Hindlimb muscle (tissue), 1 donor: Measurements from ENCODE around the gene CLIP4. TPM values are rescaled to one million over a fixed set of nuclear protein-coding genes. Genes with fewer than 3 reads are reported as not detected.

Source experiments
- DNase-seq: peaks from one replicate; pipeline ENCODE4 v3.0.0-alpha.2; 2013
- polyA plus RNA-seq: library from polyadenylated mRNA; unstranded; fragments of 120-200 nt; gene quantifications from one replicate; pipeline ENCODE4 v1.2.1, GENCODE V29; 2013; ENCODE audit not compliant: insufficient read length

CLIP4 gene
- polyA plus RNA-seq, 1 donor: 16.6 TPM

GRCh38 chr2:29192526-29192925, 77.3 kb downstream of the CLIP4 start:
- DNase-seq: no peak

- no peak for DNase-seq
These were observed 77.9 kb downstream of the CLIP4 start for GRCh38 chr2:29193111-29193510.

GRCh38 chr2:29193681-29194080, 78.5 kb downstream of the CLIP4 start:
- DNase-seq: no peak

DNA sequence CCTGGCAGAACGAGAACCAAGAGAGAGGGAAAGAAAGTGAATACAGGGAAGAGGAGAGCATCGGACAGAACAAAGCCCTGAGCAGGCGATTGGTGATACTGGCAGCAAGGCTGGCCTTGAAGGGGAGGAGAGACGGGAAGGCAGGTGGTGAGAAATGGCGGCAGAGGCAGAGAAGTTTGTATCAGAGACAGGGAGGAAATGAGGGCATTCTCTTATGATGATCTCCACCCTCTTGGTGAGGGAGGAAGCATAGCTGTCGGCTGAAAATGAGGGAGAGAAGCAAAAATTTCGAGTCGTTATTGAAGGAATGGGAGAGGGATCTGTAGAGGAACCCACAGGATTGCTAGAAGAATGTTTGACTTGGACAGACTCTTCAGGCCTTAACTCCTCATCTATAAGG, 80.6 kb downstream of the CLIP4 start:
- DNase-seq: no peak

DNA sequence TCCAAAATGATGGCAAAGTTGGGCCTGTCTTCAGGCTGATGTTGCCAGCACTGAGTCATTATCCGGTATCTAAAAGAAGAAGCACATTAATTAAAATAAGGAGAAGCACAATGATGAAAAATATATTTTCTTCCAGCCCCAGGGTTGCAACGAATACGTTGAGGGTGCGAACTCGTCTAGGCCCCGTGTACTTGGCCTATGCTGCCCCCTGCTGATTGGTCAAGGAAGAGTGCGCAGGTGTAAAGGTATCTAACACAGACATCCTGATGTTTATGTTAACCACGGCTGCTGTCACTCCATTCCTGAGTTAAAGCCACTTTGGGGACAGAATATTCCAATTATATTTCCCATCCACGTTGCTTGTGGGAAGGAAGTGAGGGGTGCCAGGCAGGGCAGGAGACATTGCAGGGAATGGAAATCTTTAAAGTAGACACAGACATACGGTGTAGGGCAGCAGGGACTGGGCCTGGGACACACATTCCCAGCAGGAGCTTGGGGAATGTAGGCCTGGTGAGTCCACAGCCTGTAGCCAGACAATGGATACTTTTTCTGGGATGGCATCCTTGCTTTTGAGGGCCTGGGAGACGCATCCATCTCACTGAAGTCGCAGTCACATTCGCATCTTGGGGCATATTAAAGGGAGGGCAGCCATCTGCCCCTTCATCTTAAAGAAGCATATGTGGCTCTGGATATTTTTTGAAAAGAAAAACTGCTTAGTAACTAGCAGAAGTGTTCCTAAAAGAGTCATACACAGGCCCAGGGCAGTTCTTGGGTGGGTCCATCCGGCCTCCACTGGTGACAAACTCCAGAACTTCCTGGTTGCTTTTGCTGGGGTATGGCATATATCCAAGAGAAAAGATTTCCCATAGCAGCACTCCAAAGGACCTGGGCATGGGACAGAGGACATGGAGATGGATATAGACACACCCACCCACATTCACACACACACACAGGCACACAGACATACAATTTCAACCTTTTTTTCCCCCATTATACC, 81.9 kb downstream of the CLIP4 start:
- peak; percentile 38 for DNase-seq

- DNase-seq: no peak
These were observed 86.8 kb downstream of the CLIP4 start for GRCh38 chr2:29201979-29202378.

GRCh38 chr2:29202819-29203495, 87.7 kb downstream of the CLIP4 start:
- DNase-seq: no peak

DNA sequence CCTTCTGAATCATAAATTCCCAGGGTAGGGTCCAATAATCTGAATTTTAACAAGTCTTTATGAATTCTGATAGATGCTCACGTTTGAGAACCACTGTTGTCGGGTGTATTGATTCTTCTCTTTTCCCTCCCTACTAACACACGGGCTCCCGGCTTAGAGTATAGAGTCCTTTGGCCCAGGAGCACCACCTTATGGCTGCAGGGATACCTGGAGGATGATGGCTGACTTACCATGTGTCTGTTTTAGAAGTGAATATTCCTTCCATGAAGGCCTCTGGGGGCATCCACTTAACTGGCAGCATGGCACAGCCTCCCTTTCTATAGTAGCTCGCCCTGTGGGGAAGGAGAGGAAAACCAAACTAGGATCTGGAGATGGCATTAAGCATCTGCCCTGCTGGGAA, 91.7 kb downstream of the CLIP4 start:
- no peak for DNase-seq

DNA sequence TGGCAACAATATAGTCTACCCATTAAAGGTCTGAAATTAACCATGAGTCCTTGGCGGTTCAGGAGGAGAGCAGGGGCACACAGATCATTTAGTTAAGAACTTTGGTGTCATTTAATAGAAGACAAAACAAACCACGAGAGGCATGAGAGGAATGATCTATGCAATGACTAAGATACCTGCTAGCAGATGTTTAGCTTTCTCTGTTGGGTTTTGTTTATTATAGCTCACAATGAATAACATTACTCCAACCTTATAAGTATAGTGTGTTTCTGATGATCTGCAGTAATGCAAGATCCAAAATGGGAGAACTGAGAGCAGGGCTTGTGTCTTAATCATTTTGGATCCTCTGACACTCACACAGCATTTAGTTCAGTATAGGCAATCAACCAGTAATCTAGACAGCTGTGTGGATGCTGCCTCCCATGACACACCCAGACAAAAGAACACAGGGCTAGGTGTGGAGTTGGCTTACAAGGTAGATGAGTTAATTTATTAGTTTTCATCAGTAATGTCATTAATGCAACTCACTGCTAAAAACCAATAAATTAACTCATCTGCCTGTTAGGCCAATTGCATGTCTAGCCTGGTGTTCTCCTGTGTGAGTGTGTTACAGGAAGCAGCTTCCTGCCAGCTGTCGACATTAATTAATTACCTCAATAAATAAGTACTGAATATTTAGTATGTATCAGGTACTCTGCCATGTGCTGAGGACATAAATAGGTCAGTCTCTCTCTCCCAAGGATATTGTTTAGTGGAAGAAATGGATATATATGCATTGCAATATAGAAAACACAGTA, 92.3 kb downstream of the CLIP4 start:
- no peak for DNase-seq

DNA sequence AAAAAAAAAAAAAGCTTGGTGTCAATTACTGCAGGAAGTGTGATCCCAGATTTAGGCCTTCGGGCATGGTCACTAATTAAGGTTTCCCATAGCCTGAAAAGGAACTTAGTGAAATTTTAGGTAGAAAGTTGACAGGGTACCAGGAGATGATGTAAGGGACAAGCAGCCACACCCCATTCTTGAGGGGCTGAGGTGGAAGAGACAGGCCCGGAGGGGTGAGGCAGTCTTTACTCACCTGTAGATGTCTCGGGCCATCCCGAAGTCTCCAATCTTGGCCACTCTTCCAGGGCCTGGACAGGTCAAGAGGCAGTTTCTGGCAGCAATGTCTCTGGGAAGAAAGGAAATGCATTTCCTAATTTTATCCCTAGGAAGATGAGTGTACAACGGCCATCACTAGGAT, 94.3 kb downstream of the CLIP4 start:
- DNase-seq: no peak

GRCh38 chr2:29212009-29212408, 96.8 kb downstream of the CLIP4 start:
- peak; percentile 11 for DNase-seq

DNA sequence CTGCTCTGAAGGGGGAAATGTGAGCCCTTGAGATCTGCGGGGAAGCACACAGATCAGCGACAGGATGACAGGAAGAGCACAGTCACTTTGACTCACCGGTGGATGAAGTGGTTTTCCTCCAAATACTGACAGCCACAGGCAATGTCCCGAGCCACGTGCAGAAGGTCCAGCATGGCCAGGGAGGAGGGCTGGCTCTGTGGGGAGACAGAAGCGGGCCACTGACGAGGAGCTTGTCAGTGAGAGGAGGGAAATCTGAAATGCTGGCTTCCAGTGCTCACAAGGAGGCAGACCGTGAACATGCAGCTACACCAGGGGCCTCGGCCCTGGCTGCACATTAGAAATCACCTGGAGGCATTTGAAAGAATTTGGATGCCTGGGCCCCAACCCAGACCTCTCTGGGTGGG, 98.7 kb downstream of the CLIP4 start:
- DNase-seq: no peak

- DNase-seq: no peak
These were observed 99.9 kb downstream of the CLIP4 start for GRCh38 chr2:29215073-29215472.

DNA sequence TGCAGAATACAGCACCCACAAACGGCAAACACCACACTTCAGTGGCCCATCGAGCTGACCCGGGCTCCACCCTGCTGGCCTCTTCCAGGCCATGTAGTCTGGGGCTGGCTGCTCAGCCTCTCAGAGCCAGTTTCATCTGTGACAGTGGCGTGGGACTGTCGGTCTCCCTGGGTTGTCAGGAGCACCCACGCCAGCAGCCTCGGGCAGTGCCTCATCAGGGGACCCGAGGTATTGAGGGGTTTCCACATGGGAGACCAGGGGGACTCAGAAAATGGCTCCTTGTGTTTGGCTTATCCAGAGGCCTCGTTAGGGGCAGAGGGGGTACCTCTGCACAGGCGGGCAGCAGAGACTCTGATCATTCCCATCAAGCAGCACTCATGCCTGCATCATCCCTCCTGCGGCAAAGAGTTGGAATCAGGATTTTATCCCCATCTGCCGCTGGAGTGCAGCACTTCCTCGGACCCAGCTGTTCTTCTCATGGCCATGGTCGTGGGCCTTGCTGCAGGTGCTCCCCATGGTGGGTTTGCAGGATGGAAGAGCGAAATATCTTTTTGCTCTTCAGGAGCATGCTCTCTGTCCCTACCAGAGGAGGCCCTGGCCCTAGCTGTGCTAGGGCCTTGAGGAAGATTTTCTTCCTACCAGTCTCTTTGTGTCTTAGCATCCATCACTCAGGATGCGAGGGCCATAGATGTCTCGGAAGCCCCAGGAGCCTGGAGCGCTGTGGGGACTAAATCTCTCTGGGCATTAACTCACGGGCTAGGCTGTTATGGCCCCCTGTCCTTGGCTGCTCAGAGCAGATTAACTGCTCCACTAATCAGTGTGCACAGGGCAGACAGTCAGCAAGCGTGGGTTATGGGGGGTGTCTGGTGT, 100.8 kb downstream of the CLIP4 start:
- DNase-seq: no peak

DNA sequence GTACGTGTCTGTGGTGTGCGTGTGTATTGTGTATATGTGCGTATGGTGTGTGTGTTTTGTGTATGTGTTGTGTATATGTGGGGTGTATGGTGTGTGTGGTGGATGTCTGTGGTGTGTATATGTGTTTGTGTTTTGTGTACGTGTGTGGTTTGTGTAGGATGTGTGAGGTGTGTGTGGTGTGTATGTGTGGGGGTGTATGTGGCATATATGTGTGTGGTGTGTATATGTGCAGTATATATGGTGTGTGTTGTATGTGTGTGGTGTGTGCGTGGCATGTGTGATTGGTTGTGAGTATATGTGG, 101.3 kb downstream of the CLIP4 start:
- DNase-seq: no peak

- no peak for DNase-seq
These were observed 102.9 kb downstream of the CLIP4 start for GRCh38 chr2:29218071-29218470.

GRCh38 chr2:29218550-29219125, 103.4 kb downstream of the CLIP4 start:
- no peak for DNase-seq

DNA sequence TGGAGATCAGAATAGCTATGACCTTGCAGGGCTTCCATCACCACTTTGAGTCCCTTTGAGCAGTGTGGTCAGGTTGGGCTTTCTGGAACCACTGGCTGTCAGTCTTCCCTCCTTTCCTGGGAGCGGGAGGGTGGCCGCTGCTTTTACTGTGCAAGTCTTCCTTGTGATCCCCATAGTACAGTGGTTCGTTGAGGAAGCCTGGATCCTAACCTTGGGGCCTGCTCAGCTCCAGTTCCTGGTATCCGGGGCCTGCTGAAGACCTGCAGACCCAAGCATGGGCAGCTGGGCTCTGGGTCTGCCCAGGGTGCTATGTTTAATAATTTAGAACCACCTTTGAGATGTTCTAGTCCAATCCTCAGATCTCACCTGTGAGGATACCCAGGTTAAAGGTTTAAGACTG, 104.2 kb downstream of the CLIP4 start:
- DNase-seq: no peak

- DNase-seq: no peak
These were observed 105.5 kb downstream of the CLIP4 start for GRCh38 chr2:29220506-29221270.

- no peak for DNase-seq
These were observed 107.4 kb downstream of the CLIP4 start for GRCh38 chr2:29222381-29223179.
